Measurements from ENCODE around the gene ATP11B.
A peak's percentile ranks its signal among the peaks of the same experiment; 100 is the strongest.

The ATP11B gene

GRCh38 chr3:182792901-182793662, at the start of gene ATP11B:
Gene ATP11B (plus strand): TSS chr3:182793504. CDS start chr3:182793760, 256 bp downstream.
- DNase-seq, result peak; percentile 33

- DNase-seq, result no peak
These were observed 46.3 kb upstream of the ATP11B start for GRCh38 chr3:182746959-182747358.

- DNase-seq, result no peak
These were observed 38.0 kb upstream of the ATP11B start for GRCh38 chr3:182755308-182755707.

GRCh38 chr3:182755712-182756111, 37.6 kb upstream of the ATP11B start:
- no peak for DNase-seq

GRCh38 chr3:182760576-182761164, 32.6 kb upstream of the ATP11B start:
- DNase-seq, result no peak

GRCh38 chr3:182763896-182764295, 29.4 kb upstream of the ATP11B start:
- no peak for DNase-seq

- DNase-seq, result no peak
These were observed 28.0 kb upstream of the ATP11B start for GRCh38 chr3:182765287-182765686.

- DNase-seq, result no peak
These were observed 27.2 kb upstream of the ATP11B start for GRCh38 chr3:182766099-182766498.

GRCh38 chr3:182768413-182768812, 24.9 kb upstream of the ATP11B start:
- no peak for DNase-seq

- no peak for DNase-seq
These were observed 23.6 kb upstream of the ATP11B start for GRCh38 chr3:182769673-182770072.

GRCh38 chr3:182782149-182782548, 11.2 kb upstream of the ATP11B start:
- no peak for DNase-seq

- no peak for DNase-seq
These were observed 10.2 kb upstream of the ATP11B start for GRCh38 chr3:182783106-182783505.

GRCh38 chr3:182784542-182784941, 8.8 kb upstream of the ATP11B start:
- no peak for DNase-seq

- no peak for DNase-seq
These were observed 8.2 kb upstream of the ATP11B start for GRCh38 chr3:182785142-182785541.

GRCh38 chr3:182785756-182786155, 7.5 kb upstream of the ATP11B start:
- DNase-seq, result no peak

- no peak for DNase-seq
These were observed 6.6 kb upstream of the ATP11B start for GRCh38 chr3:182786564-182787196.

- DNase-seq, result no peak
These were observed 5.8 kb upstream of the ATP11B start for GRCh38 chr3:182787302-182788036.

- no peak for DNase-seq
These were observed 3.9 kb upstream of the ATP11B start for GRCh38 chr3:182789371-182789770.

GRCh38 chr3:182790612-182791011, 2.7 kb upstream of the ATP11B start:
- DNase-seq, result no peak

GRCh38 chr3:182793663-182794454, 555 bp downstream of the ATP11B start:
- no peak for DNase-seq

- DNase-seq, result no peak
These were observed 1.4 kb downstream of the ATP11B start for GRCh38 chr3:182794455-182795388.
